ENCODE results near the gene LRMDA.

The LRMDA gene

DNA sequence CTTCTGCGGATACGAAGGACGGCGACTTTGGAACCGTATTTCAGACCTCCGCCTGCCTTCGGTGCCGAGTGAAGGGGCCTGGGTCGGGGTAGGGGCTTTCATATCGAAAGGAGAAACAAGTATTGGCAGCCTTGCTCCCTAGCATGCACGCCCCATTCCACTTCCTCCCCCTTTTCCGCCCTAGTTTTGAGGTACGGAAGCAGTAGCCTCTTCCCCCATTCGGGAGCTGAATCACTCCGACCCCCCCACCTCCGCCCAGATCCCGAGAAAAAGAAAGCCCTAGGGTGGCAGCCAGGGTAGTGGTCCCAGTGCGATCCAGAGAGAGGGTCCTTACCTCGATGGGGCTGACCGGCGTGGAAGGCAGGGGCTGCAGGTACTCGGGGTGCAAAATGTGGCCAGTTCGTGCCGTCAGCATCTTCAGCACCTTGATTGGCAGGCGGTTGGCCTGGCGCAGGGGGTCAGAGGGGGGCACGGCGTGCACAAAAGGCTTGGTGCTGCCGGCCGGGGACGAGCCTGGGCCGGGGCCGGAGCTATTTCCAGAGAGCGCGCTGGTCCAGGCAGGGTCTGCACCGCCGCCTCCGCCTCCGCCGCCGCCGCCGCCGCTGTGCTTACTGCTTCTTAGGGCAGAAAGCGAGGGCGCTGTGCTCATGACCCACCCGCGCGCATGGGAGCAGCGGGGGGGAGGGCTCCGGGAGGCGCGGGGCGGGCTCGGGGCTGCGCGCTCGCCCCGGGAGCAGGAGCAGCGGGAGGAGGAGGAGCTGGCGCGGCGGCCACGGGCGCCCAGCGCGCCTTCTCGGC, 30.5 kb upstream of the LRMDA start:
- H3K9ac ChIP-seq (ENCODE audit: low read length), result no peak overlapping the region
- no peak overlapping the region for H3K4me2 ChIP-seq (ENCODE audit: low read length)
- H3K27me3 ChIP-seq (ENCODE audit: low read depth, low read length), result no peaks in the 10 kb centered on the region
- no peaks in the 10 kb centered on the region for H3K9me3 ChIP-seq (ENCODE audit: insufficient read depth, low read length)
- no peaks in the 10 kb centered on the region for H3K79me2 ChIP-seq (ENCODE audit: low read length)
- H3K27ac ChIP-seq (ENCODE audit: low read length), result no peak overlapping the region
- TF ChIP-seq, protein P1, sequence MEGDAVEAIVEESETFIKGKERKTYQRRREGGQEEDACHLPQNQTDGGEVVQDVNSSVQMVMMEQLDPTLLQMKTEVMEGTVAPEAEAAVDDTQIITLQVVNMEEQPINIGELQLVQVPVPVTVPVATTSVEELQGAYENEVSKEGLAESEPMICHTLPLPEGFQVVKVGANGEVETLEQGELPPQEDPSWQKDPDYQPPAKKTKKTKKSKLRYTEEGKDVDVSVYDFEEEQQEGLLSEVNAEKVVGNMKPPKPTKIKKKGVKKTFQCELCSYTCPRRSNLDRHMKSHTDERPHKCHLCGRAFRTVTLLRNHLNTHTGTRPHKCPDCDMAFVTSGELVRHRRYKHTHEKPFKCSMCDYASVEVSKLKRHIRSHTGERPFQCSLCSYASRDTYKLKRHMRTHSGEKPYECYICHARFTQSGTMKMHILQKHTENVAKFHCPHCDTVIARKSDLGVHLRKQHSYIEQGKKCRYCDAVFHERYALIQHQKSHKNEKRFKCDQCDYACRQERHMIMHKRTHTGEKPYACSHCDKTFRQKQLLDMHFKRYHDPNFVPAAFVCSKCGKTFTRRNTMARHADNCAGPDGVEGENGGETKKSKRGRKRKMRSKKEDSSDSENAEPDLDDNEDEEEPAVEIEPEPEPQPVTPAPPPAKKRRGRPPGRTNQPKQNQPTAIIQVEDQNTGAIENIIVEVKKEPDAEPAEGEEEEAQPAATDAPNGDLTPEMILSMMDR (IDR thresholded peaks at IDR 0.05; ENCODE audit: low read depth, low read length), result no peak
- TF ChIP-seq EZH2phosphoT487 (IDR thresholded peaks at IDR 0.05; ENCODE audit: low read depth), result no peak
- no peak overlapping the region for H3K4me3 ChIP-seq (ENCODE audit: low read length)
- no peak overlapping the region for H2AFZ ChIP-seq (ENCODE audit: low read depth, low read length)
- H3K4me1 ChIP-seq (ENCODE audit: low read length), result no peaks in the 10 kb centered on the region
- H3K36me3 ChIP-seq (replicated peaks; ENCODE audit: low read depth, low read length), result no peaks in the 10 kb centered on the region
- no peaks in the 10 kb centered on the region for H4K20me1 ChIP-seq (ENCODE audit: insufficient read depth, low read length)

DNA sequence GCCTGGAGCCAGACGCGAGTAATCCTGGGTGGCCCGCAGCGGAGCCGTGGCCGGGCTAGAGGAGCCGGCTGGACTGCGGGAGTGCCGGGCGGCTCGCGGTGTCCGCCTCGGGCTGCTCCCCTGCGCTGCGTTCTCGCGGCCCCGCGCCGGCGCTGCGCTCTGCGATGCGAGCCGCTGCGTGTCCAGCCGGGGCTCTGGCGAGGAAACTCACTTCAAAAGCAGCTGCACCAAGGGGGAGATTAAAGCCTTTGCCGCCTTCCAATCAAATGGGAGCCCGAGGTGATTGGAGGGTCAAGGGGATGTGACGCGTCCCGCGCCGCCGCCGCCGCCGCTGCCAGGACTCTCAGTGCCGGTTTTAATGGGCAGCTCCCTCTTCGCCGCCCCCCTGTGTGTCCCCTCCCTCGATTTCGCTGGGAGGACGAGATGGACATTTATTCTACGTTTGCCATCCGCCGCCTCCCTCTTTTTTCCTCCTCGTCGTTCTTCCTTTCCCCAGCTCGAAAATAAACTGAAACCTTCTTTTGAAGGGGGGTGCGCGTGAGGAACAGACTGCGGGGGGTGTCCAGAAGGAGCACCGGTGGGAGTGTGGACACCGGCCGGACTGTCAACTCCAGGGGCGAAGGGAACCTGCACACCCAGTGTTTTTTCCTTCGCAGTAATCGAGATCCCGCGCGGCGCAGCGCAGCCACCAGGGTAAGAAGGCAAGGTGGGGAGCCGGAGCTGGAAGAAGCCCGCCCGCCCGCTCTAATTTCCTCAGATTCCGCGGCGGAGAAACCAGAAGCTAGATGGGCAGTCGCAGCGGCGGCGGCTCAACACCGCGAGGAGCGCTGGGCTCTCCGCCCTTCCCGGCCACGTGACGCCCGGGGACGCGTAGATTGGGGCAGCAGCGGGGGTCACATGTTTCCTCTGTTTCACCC, 29.6 kb upstream of the LRMDA start, which contains the start of gene ZNF503:
Gene ZNF503, minus strand, starts transcription at position 196 of the 917 bp plus-strand sequence. CDS start 345 bp downstream, outside the sequence.
- no peaks in the 10 kb centered on the region for H3K79me2 ChIP-seq (ENCODE audit: low read length)
- no peaks in the 10 kb centered on the region for H4K20me1 ChIP-seq (ENCODE audit: insufficient read depth, low read length)
- H3K4me1 ChIP-seq (ENCODE audit: low read length), result no peaks in the 10 kb centered on the region
- TF ChIP-seq, protein P1 (IDR thresholded peaks at IDR 0.05; ENCODE audit: low read depth, low read length), result no peak
- TF ChIP-seq EZH2phosphoT487 (IDR thresholded peaks at IDR 0.05; ENCODE audit: low read depth), result no peak
- H3K27me3 ChIP-seq (ENCODE audit: low read depth, low read length), result no peaks in the 10 kb centered on the region
- H3K36me3 ChIP-seq (replicated peaks; ENCODE audit: low read depth, low read length), result no peaks in the 10 kb centered on the region
- H3K4me2 ChIP-seq (ENCODE audit: low read length), result no peak within 1 kb of the TSS
- no peak within 1 kb of the TSS for H3K9ac ChIP-seq (ENCODE audit: low read length)
- no peak within 1 kb of the TSS for H3K27ac ChIP-seq (ENCODE audit: low read length)
- H2AFZ ChIP-seq (ENCODE audit: low read depth, low read length), result no peak within 1 kb of the TSS
- no peak within 1 kb of the TSS for H3K4me3 ChIP-seq (ENCODE audit: low read length)
- H3K9me3 ChIP-seq (ENCODE audit: insufficient read depth, low read length), result no peaks in the 10 kb centered on the region

DNA sequence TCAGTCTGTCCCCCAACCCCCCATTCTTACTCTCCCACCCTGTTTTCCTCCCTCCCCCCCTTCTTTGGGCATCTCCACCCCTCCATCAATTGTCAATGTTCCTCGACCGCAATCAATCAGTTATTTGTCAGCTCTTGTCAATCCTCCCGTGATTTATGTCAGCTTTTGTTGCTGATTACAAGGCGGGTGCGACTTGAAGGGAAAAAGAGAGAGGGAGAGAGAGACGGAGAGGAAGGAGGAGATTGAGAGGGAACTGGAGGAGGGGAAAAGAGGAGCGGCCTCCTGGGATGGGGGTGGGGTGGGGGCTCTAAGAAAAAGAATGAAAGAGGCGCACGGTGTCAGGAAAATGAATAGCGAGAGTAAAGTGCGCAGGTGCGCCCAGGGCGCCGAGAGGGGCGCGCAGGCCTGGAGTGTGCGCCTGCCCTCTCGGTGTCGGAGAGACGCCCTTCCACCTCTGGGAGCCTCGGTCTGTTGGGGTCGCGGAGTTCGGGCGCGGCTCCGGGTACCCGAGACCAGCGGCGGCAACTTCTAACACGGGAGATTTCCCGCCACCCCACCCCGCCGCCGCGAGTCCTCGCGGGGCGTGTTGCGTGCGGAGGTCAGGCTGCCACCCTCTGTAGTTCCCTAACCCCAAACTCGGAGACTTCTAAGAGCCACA, 28.8 kb upstream of the LRMDA start:
- Histone ChIP-seq H4K20me1 (ENCODE audit: insufficient read depth, low read length) (no peaks in the 10 kb centered on the region), H3K4me2 (ENCODE audit: low read length) (no peak overlapping the region), H3K9me3 (ENCODE audit: insufficient read depth, low read length) (no peaks in the 10 kb centered on the region), H3K27ac (ENCODE audit: low read length) (no peak overlapping the region), H3K9ac (ENCODE audit: low read length) (no peak overlapping the region), H3K4me1 (ENCODE audit: low read length) (no peaks in the 10 kb centered on the region), H3K79me2 (ENCODE audit: low read length) (no peaks in the 10 kb centered on the region), H3K27me3 (ENCODE audit: low read depth, low read length) (no peaks in the 10 kb centered on the region), H2AFZ (ENCODE audit: low read depth, low read length) (no peak overlapping the region), H3K36me3 (replicated peaks; ENCODE audit: low read depth, low read length) (no peaks in the 10 kb centered on the region), H3K4me3 (ENCODE audit: low read length) (no peak overlapping the region)
- no peak for TF ChIP-seq EZH2phosphoT487 (IDR thresholded peaks at IDR 0.05; ENCODE audit: low read depth)
- TF ChIP-seq, protein P1 (IDR thresholded peaks at IDR 0.05; ENCODE audit: low read depth, low read length), result no peak

All from OCI-LY3 (cell line).